HG02981 (cell line): ENCODE results near the gene TBL1XR1.

Source experiments
- ATAC-seq: cut with Tn5 transposase; IDR thresholded peaks from one replicate; pipeline ENCODE4 v1.9.1; 2021; ENCODE audit warnings: mild to moderate bottlenecking, moderate library complexity; ENCODE audit not compliant: unreplicated experiment

Gene TBL1XR1

GRCh38 chr3:177110895-177111294 is 86.4 kb downstream of the TBL1XR1 start:
- no peak for ATAC-seq

GRCh38 chr3:177110386-177110785 is 86.9 kb downstream of the TBL1XR1 start:
- ATAC-seq, result no peak

- peak; percentile 38 for ATAC-seq
These were observed 87.5 kb downstream of the TBL1XR1 start for GRCh38 chr3:177109688-177110330.

GRCh38 chr3:177108648-177109047 is 88.6 kb downstream of the TBL1XR1 start:
- ATAC-seq, result no peak

GRCh38 chr3:177107461-177108239 is 89.6 kb downstream of the TBL1XR1 start:
- no peak for ATAC-seq

- ATAC-seq, result no peak
These were observed 90.7 kb downstream of the TBL1XR1 start for GRCh38 chr3:177106594-177106993.

- peak; percentile 38 for ATAC-seq
These were observed 91.1 kb downstream of the TBL1XR1 start for GRCh38 chr3:177106184-177106583.

- no peak for ATAC-seq
These were observed 91.7 kb downstream of the TBL1XR1 start for GRCh38 chr3:177105623-177106022.

GRCh38 chr3:177104299-177104992 is 92.8 kb downstream of the TBL1XR1 start:
- no peak for ATAC-seq

- no peak for ATAC-seq
These were observed 94.7 kb downstream of the TBL1XR1 start for GRCh38 chr3:177102553-177102952.

GRCh38 chr3:177098551-177098950 is 98.7 kb downstream of the TBL1XR1 start:
- ATAC-seq, result no peak

GRCh38 chr3:177096615-177097014 is 100.7 kb downstream of the TBL1XR1 start:
- ATAC-seq, result no peak

GRCh38 chr3:177093966-177094365 is 103.3 kb downstream of the TBL1XR1 start:
- no peak for ATAC-seq

- ATAC-seq, result no peak
These were observed 107.4 kb downstream of the TBL1XR1 start for GRCh38 chr3:177089901-177090300.

GRCh38 chr3:177089110-177089509 is 108.2 kb downstream of the TBL1XR1 start:
- ATAC-seq, result no peak

GRCh38 chr3:177085794-177086193 is 111.5 kb downstream of the TBL1XR1 start:
- no peak for ATAC-seq

GRCh38 chr3:177084616-177085015 is 112.7 kb downstream of the TBL1XR1 start:
- ATAC-seq, result no peak

- no peak for ATAC-seq
These were observed 117.2 kb downstream of the TBL1XR1 start for GRCh38 chr3:177080122-177080521.

- ATAC-seq, result no peak
These were observed 117.6 kb downstream of the TBL1XR1 start for GRCh38 chr3:177079684-177080083.

GRCh38 chr3:177071496-177072156 is 125.7 kb downstream of the TBL1XR1 start:
- ATAC-seq, result no peak
